ENCODE measurements around the gene RECK.

RECK gene

GRCh38 chr9:36029765-36030528 lies 6.8 kb upstream of the RECK start:
- DNase-seq: no peak

GRCh38 chr9:36030871-36031270 lies 5.8 kb upstream of the RECK start:
- DNase-seq: no peak

- DNase-seq: no peak
Measured at GRCh38 chr9:36031774-36032555, 4.7 kb upstream of the RECK start.

GRCh38 chr9:36033788-36034187 lies 2.9 kb upstream of the RECK start:
- DNase-seq: no peak

GRCh38 chr9:36034234-36034633 lies 2.5 kb upstream of the RECK start:
- no peak for DNase-seq

- DNase-seq: no peak
Measured at GRCh38 chr9:36035006-36035405, 1.7 kb upstream of the RECK start.

- no peak for DNase-seq
Measured at GRCh38 chr9:36036253-36036779, 397 bp upstream of the RECK start.

GRCh38 chr9:36037549-36038122 lies 923 bp downstream of the RECK start:
- DNase-seq: no peak

- no peak for DNase-seq
Measured at GRCh38 chr9:36039121-36039520, 2.4 kb downstream of the RECK start.

GRCh38 chr9:36039696-36040095 lies 3.0 kb downstream of the RECK start:
- no peak for DNase-seq

- no peak for DNase-seq
Measured at GRCh38 chr9:36040271-36040925, 3.7 kb downstream of the RECK start.

GRCh38 chr9:36041506-36041905 lies 4.8 kb downstream of the RECK start:
- DNase-seq: no peak

GRCh38 chr9:36045610-36046009 lies 8.9 kb downstream of the RECK start:
- DNase-seq: no peak

GRCh38 chr9:36046923-36047322 lies 10.2 kb downstream of the RECK start:
- DNase-seq: no peak

GRCh38 chr9:36049408-36049807 lies 12.7 kb downstream of the RECK start:
- no peak for DNase-seq

- no peak for DNase-seq
Measured at GRCh38 chr9:36050476-36050875, 13.8 kb downstream of the RECK start.

- no peak for DNase-seq
Measured at GRCh38 chr9:36051317-36051716, 14.6 kb downstream of the RECK start.

- no peak for DNase-seq
Measured at GRCh38 chr9:36053971-36054370, 17.3 kb downstream of the RECK start.

GRCh38 chr9:36056896-36057295 lies 20.2 kb downstream of the RECK start:
- no peak for DNase-seq

GRCh38 chr9:36063804-36064447 lies 27.2 kb downstream of the RECK start:
- DNase-seq: no peak

GRCh38 chr9:36064448-36065037 lies 27.8 kb downstream of the RECK start:
- DNase-seq: no peak

GRCh38 chr9:36074055-36074454 lies 37.3 kb downstream of the RECK start:
- DNase-seq: no peak
